Keratinocyte (primary cell): Measurements from ENCODE around the gene ADAMTSL5. TPM values are rescaled to one million over a fixed set of nuclear protein-coding genes. Genes with fewer than 3 reads are reported as not detected.

ENCODE experiments used
- DNase-seq: peaks from one replicate; pipeline ENCODE4 v3.0.0-alpha.2; 2011; ENCODE audit warnings: low read depth, missing footprints, low spot score
- FAIRE-seq: peaks from 2 replicates; lab custom pipeline; 2011; peaks lifted over from hg19 to GRCh38; lab: Jason Lieb, UNC
- H2AFZ ChIP-seq: 2 replicates; pipeline ENCODE4 v1.6.0; 2012; ENCODE audit warnings: low read length, control low read depth, inconsistent platforms; ENCODE audit not compliant: control insufficient read depth
- H3K27ac ChIP-seq: 2 replicates; pipeline ENCODE4 v1.5.1; 2011; ENCODE audit warnings: low read length; ENCODE audit not compliant: control insufficient read depth, insufficient read depth
- H3K27me3 ChIP-seq: 3 replicates; pipeline ENCODE4 v1.6.0; 2011; ENCODE audit warnings: low read length; ENCODE audit not compliant: control insufficient read depth, insufficient read depth; ENCODE audit errors: extremely low read depth
- H3K36me3 ChIP-seq, 2 experiments: 2 replicates in 1 of 2; 3 replicates in 1 of 2; pipeline ENCODE4 v1.5.1; 2011; ENCODE audit warnings: low read length in 2 of 2, mild to moderate bottlenecking in 1 of 2; ENCODE audit not compliant: control insufficient read depth in 2 of 2, insufficient read depth in 2 of 2; ENCODE audit errors: extremely low read depth in 1 of 2
- H3K4me1 ChIP-seq: 3 replicates; pipeline ENCODE4 v1.5.1; 2011; ENCODE audit warnings: low read length; ENCODE audit not compliant: control insufficient read depth, insufficient read depth; ENCODE audit errors: extremely low read depth
- H3K4me2 ChIP-seq: 3 replicates; pipeline ENCODE4 v1.6.0; 2011; ENCODE audit warnings: low read depth, low read length; ENCODE audit not compliant: control insufficient read depth, insufficient read depth; ENCODE audit errors: extremely low read depth
- H3K4me3 ChIP-seq, 3 experiments: fragments of 200-600 bp in 1 of 3; sonication (generic) in 1 of 3; 2 replicates in 2 of 3; 3 replicates in 1 of 3; pipeline ENCODE4 v1.5.1; 2011 to 2016; ENCODE audit warnings: low read length in 3 of 3, mild to moderate bottlenecking in 3 of 3, control low read depth in 2 of 3, inconsistent platforms in 1 of 3, low read depth in 1 of 3, mixed read lengths in 1 of 3, mixed run types in 1 of 3, moderate library complexity in 1 of 3; ENCODE audit not compliant: control insufficient read depth in 2 of 3, insufficient read depth in 2 of 3; ENCODE audit errors: extremely low read depth in 1 of 3
- H3K79me2 ChIP-seq: 2 replicates; pipeline ENCODE4 v1.6.0; 2012; ENCODE audit warnings: low read length; ENCODE audit not compliant: control insufficient read depth, insufficient read depth
- H3K9ac ChIP-seq: 3 replicates; pipeline ENCODE4 v1.6.0; 2011; ENCODE audit warnings: low read length; ENCODE audit not compliant: control insufficient read depth, insufficient read depth; ENCODE audit errors: extremely low read depth
- H3K9me1 ChIP-seq: 3 replicates; pipeline ENCODE4 v1.6.0; 2011; ENCODE audit warnings: low read length; ENCODE audit not compliant: control insufficient read depth, insufficient read depth; ENCODE audit errors: extremely low read depth
- H3K9me3 ChIP-seq: 2 replicates; pipeline ENCODE4 v1.5.1; 2012; ENCODE audit warnings: low read depth, low read length; ENCODE audit not compliant: control insufficient read depth
- H4K20me1 ChIP-seq: 3 replicates; pipeline ENCODE4 v1.6.0; 2011; ENCODE audit warnings: low read length; ENCODE audit not compliant: control insufficient read depth, insufficient read depth; ENCODE audit errors: extremely low read depth
- CTCF ChIP-seq, 3 experiments: IDR thresholded peaks in 1 of 3; conservative IDR thresholded peaks in 1 of 3; optimal IDR thresholded peaks in 1 of 3; 2 replicates in 2 of 3; 3 replicates in 1 of 3; pipeline versions ENCODE3 to v1.5.1; 2011; ENCODE audit warnings: low read length in 3 of 3, mild to moderate bottlenecking in 3 of 3, moderate library complexity in 2 of 3, control low read depth in 1 of 3, inconsistent platforms in 1 of 3; ENCODE audit not compliant: insufficient read depth in 2 of 3; ENCODE audit errors: extremely low read depth in 1 of 3
- EZH2 ChIP-seq: IDR thresholded peaks from one replicate; pipeline ENCODE4 v1.6.1; 2012; ENCODE audit warnings: inconsistent platforms, mild to moderate bottlenecking, low read length, moderate library complexity
- dilution Hi-C: fragments of 300-500 bp; cut with MboI; formaldehyde crosslinking; loops from one replicate; pipeline ENCODE4 v1.7.0; 2020; ENCODE audit warnings: low sequenced_read_pairs; ENCODE audit not compliant: extremely low pct_ligation_motif_present
- polyA plus RNA-seq, 5 experiments: library from polyadenylated mRNA; depleted of rRNA in 3 of 5; stranded (reverse) in 3 of 5; stranded (forward) in 1 of 5; unstranded in 1 of 5; fragments of >200 nt; gene quantifications; 1 replicate in 1 of 5; 2 replicates in 3 of 5; 3 replicates in 1 of 5; pipeline versions ENCODE4 v1.2.1 to v1.2.3, GENCODE V29; 2011 to 2012; ENCODE audit warnings: missing spikeins in 2 of 5, low read depth in 1 of 5, low replicate concordance in 1 of 5

Gene ADAMTSL5
- polyA plus RNA-seq, 1 donor (not counting 4 experiments of a cell fraction or from before 2014, with no cell fraction given) = 4.2 TPM

GRCh38 chr19:1489463-1490310 lies 23.1 kb downstream of the ADAMTSL5 start:
- Histone ChIP-seq H3K9ac (peak overlapping the region; percentile 65), H3K4me3 (peak overlapping the region; percentile 54 to 78 (median 77)), H3K4me2 (peak overlapping the region; percentile 94), H3K79me2 (no peaks in the 10 kb centered on the region), H3K4me1 (peaks cover 12% of the 10 kb centered on the region), H2AFZ (peak overlapping the region; percentile 100), H3K9me1 (no peaks in the 10 kb centered on the region), H3K36me3 (no peaks in the 10 kb centered on the region), H4K20me1 (no peaks in the 10 kb centered on the region), H3K27ac (no peak overlapping the region), H3K9me3 (no peaks in the 10 kb centered on the region), H3K27me3 (no peaks in the 10 kb centered on the region)
- DNase-seq (no peak), FAIRE-seq (no peak)
- TF ChIP-seq EZH2 (no peak), CTCF (optimal IDR thresholded peaks at IDR 0.05 in 1 of 3, IDR thresholded peaks at IDR 0.05 in 1 of 3, conservative IDR thresholded peaks at IDR 0.05 in 1 of 3; ENCODE audit: extremely low read depth in 1 of 3, insufficient read depth in 2 of 3, low read length in 3 of 3) (no peak)
- dilution Hi-C loops = no loop called here

DNA sequence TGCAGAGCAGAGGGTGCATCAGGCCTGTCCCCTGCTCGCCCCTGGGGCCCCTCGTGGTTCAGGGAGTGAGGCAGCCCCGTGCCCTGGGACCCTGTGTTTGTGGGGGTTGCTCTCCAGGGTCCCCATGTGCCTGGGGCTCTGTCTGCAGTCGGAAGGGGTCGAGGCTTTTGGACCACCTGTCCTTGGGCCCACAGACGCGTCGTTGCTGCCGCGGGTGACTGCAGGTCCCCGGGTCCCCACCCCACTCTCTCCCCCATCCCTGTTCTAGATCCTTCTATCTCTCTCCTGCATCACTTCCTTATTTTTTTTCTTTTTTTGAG lies 24.6 kb downstream of the ADAMTSL5 start:
- dilution Hi-C loops = no loop called here
- no peak for FAIRE-seq
- no peaks in the 10 kb centered on the region for H4K20me1 ChIP-seq

More for the DNA sequence above, 24.6 kb downstream of the ADAMTSL5 start:
- Histone ChIP-seq H3K36me3 (no peaks in the 10 kb centered on the region), H3K4me2 (no peak overlapping the region), H3K9me3 (no peaks in the 10 kb centered on the region), H3K4me3 (no peak overlapping the region), H3K9me1 (no peaks in the 10 kb centered on the region), H2AFZ (no peak overlapping the region), H3K79me2 (no peaks in the 10 kb centered on the region), H3K27ac (no peak overlapping the region), H3K4me1 (peaks cover 12% of the 10 kb centered on the region), H3K9ac (no peak overlapping the region), H3K27me3 (no peaks in the 10 kb centered on the region)
- no peak for TF ChIP-seq EZH2
- TF ChIP-seq CTCF (optimal IDR thresholded peaks at IDR 0.05 in 1 of 3, IDR thresholded peaks at IDR 0.05 in 1 of 3, conservative IDR thresholded peaks at IDR 0.05 in 1 of 3; ENCODE audit: extremely low read depth in 1 of 3, insufficient read depth in 2 of 3, low read length in 3 of 3) = no peak
- DNase-seq = no peak
